HEK293 (cell line): ENCODE data around the gene ADCY1.
A peak's percentile ranks its signal among the peaks of the same experiment; 100 is the strongest.

Source experiments
- CTCF ChIA-PET: fragments of 350-600 bp; formaldehyde crosslinking; extraction: SDS; loops from one replicate; lab custom pipeline; 2021; ENCODE audit warnings: antibody characterized with exemption; lab: Yijun Ruan, JAX
- POLR2A ChIA-PET: fragments of 300-600 bp; formaldehyde crosslinking; extraction: SDS; loops from one replicate; lab custom pipeline; 2020; ENCODE audit warnings: antibody characterized with exemption, inconsistent platforms; lab: Yijun Ruan, JAX
- H3K27ac ChIP-seq: fragments of 200-500 bp; sonication (Bioruptor generic); 2 replicates; pipeline ENCODE4 v1.5.1; 2014; ENCODE audit warnings: low read depth, low read length, control low read depth, inconsistent platforms; ENCODE audit errors: extremely low read depth
- H3K36me3 ChIP-seq, 2 experiments: fragments of 200-500 bp in 1 of 2; sonication (Bioruptor generic) in 1 of 2; 1 replicate in 1 of 2; 2 replicates in 1 of 2; pipeline ENCODE4 v1.5.1; 2014 to 2017; ENCODE audit warnings: inconsistent platforms in 2 of 2, low read length in 2 of 2; ENCODE audit not compliant: control insufficient read depth in 2 of 2, insufficient read depth in 1 of 2
- H3K4me1 ChIP-seq: fragments of 200-500 bp; sonication (Bioruptor generic); 2 replicates; pipeline ENCODE4 v1.5.1; 2014; ENCODE audit warnings: mild to moderate bottlenecking, low read length, inconsistent platforms; ENCODE audit not compliant: control insufficient read depth, insufficient read depth
- H3K4me3 ChIP-seq: 2 replicates; pipeline ENCODE4 v1.5.1; 2011; ENCODE audit warnings: low read depth, mild to moderate bottlenecking, control low read depth, low read length, moderate library complexity
- H3K9me3 ChIP-seq: fragments of 200-500 bp; sonication (Bioruptor generic); 2 replicates; pipeline ENCODE4 v1.5.1; 2014; ENCODE audit warnings: low read depth, low read length, inconsistent platforms; ENCODE audit not compliant: control insufficient read depth, insufficient read depth
- BCL11B ChIP-seq: fragments of 450-650 bp; formaldehyde crosslinking; IDR thresholded peaks from 2 replicates; pipeline ENCODE4 v1.5.1; 2016; ENCODE audit warnings: low read depth, missing biosample characterization, missing genetic modification characterization
- GLIS2 ChIP-seq: fragments of 450-650 bp; formaldehyde crosslinking; IDR thresholded peaks from 2 replicates; pipeline ENCODE4 v1.5.1; 2016; ENCODE audit warnings: missing biosample characterization, missing genetic modification characterization
- IKZF3 ChIP-seq: fragments of 450-650 bp; IDR thresholded peaks from 2 replicates; pipeline ENCODE4 v1.5.0; 2018; ENCODE audit warnings: missing biosample characterization, mild to moderate bottlenecking, missing genetic modification characterization, moderate library complexity
- KLF16 ChIP-seq: fragments of 450-650 bp; formaldehyde crosslinking; IDR thresholded peaks from 2 replicates; pipeline ENCODE4 v1.5.1; 2017; ENCODE audit warnings: missing biosample characterization, missing genetic modification characterization
- MZF1 ChIP-seq: fragments of 450-650 bp; formaldehyde crosslinking; IDR thresholded peaks from 2 replicates; pipeline ENCODE4 v1.5.1; 2017; ENCODE audit warnings: missing biosample characterization, missing genetic modification characterization, borderline replicate concordance
- ZBTB20 ChIP-seq: fragments of 450-650 bp; formaldehyde crosslinking; IDR thresholded peaks from 2 replicates; pipeline ENCODE4 v1.5.1; 2016; ENCODE audit warnings: missing biosample characterization, missing genetic modification characterization
- ZBTB8A ChIP-seq: fragments of 450-650 bp; formaldehyde crosslinking; IDR thresholded peaks from 2 replicates; pipeline ENCODE4 v1.5.1; 2016; ENCODE audit warnings: missing biosample characterization, missing genetic modification characterization
- ZNF155 ChIP-seq: fragments of 450-650 bp; formaldehyde crosslinking; IDR thresholded peaks from 2 replicates; pipeline ENCODE4 v1.5.1; 2016; ENCODE audit warnings: missing biosample characterization, missing genetic modification characterization
- ZNF24 ChIP-seq: fragments of 450-650 bp; formaldehyde crosslinking; IDR thresholded peaks from 2 replicates; pipeline ENCODE4 v1.5.1; 2016; ENCODE audit warnings: missing biosample characterization, missing genetic modification characterization
- ZNF335 ChIP-seq: fragments of 450-650 bp; formaldehyde crosslinking; conservative IDR thresholded peaks from 2 replicates; pipeline ENCODE4 v1.5.1; 2016; ENCODE audit warnings: missing biosample characterization, missing genetic modification characterization
- ZNF423 ChIP-seq: fragments of 450-650 bp; formaldehyde crosslinking; IDR thresholded peaks from 2 replicates; pipeline ENCODE4 v1.5.1; 2016; ENCODE audit warnings: missing biosample characterization, missing genetic modification characterization
- ZNF501 ChIP-seq: fragments of 450-650 bp; formaldehyde crosslinking; IDR thresholded peaks from 2 replicates; pipeline ENCODE4 v1.5.1; 2016; ENCODE audit warnings: missing biosample characterization, missing genetic modification characterization
- ZNF555 ChIP-seq: fragments of 450-650 bp; formaldehyde crosslinking; conservative IDR thresholded peaks from 2 replicates; pipeline ENCODE4 v1.5.1; 2017; ENCODE audit warnings: missing biosample characterization, mild to moderate bottlenecking, missing genetic modification characterization, inconsistent platforms
- ZNF626 ChIP-seq: fragments of 450-650 bp; sonication (Bioruptor Pico); formaldehyde crosslinking; IDR thresholded peaks from 2 replicates; pipeline ENCODE4 v1.5.1; 2018; ENCODE audit warnings: missing biosample characterization, missing genetic modification characterization, inconsistent platforms
- ZNF677 ChIP-seq: fragments of 450-650 bp; IDR thresholded peaks from 2 replicates; pipeline ENCODE4 v1.5.0; 2018; ENCODE audit warnings: missing biosample characterization, mild to moderate bottlenecking, missing genetic modification characterization, moderate library complexity
- ZNF777 ChIP-seq: fragments of 450-650 bp; formaldehyde crosslinking; IDR thresholded peaks from 2 replicates; pipeline ENCODE4 v1.5.1; 2017; ENCODE audit warnings: missing biosample characterization, missing genetic modification characterization, borderline replicate concordance
- TF ChIP-seq, protein P1 (sequence below): fragments of 450-650 bp; formaldehyde crosslinking; IDR thresholded peaks from 2 replicates; pipeline ENCODE4 v1.5.1; 2016; ENCODE audit warnings: missing biosample characterization, missing genetic modification characterization
- TF ChIP-seq, protein P2 (sequence below): fragments of 450-650 bp; formaldehyde crosslinking; IDR thresholded peaks from 2 replicates; pipeline ENCODE4 v1.5.1; 2016; ENCODE audit warnings: missing biosample characterization, missing genetic modification characterization
- TF ChIP-seq, protein P3 (sequence below): fragments of 450-650 bp; IDR thresholded peaks from 2 replicates; pipeline ENCODE4 v1.5.1; 2018; ENCODE audit warnings: missing biosample characterization, mild to moderate bottlenecking, missing genetic modification characterization
- TF ChIP-seq, protein P4 (sequence below): fragments of 450-650 bp; formaldehyde crosslinking; IDR thresholded peaks from 2 replicates; pipeline ENCODE4 v1.5.1; 2016; ENCODE audit warnings: missing biosample characterization, missing genetic modification characterization
- TF ChIP-seq, protein P5 (sequence below): fragments of 450-650 bp; formaldehyde crosslinking; IDR thresholded peaks from 2 replicates; pipeline ENCODE4 v1.5.1; 2016; ENCODE audit warnings: missing biosample characterization, missing genetic modification characterization
- TF ChIP-seq, protein P6 (sequence below): sonication (generic); formaldehyde crosslinking; IDR thresholded peaks from 2 replicates; pipeline ENCODE4 v1.8.1; 2022; ENCODE audit warnings: mild to moderate bottlenecking, moderate library complexity, missing genetic modification reagents
- TF ChIP-seq, protein P7 (sequence below): fragments of 450-650 bp; formaldehyde crosslinking; IDR thresholded peaks from 2 replicates; pipeline ENCODE4 v1.5.1; 2016; ENCODE audit warnings: missing biosample characterization, missing genetic modification characterization

The ADCY1 gene

DNA sequence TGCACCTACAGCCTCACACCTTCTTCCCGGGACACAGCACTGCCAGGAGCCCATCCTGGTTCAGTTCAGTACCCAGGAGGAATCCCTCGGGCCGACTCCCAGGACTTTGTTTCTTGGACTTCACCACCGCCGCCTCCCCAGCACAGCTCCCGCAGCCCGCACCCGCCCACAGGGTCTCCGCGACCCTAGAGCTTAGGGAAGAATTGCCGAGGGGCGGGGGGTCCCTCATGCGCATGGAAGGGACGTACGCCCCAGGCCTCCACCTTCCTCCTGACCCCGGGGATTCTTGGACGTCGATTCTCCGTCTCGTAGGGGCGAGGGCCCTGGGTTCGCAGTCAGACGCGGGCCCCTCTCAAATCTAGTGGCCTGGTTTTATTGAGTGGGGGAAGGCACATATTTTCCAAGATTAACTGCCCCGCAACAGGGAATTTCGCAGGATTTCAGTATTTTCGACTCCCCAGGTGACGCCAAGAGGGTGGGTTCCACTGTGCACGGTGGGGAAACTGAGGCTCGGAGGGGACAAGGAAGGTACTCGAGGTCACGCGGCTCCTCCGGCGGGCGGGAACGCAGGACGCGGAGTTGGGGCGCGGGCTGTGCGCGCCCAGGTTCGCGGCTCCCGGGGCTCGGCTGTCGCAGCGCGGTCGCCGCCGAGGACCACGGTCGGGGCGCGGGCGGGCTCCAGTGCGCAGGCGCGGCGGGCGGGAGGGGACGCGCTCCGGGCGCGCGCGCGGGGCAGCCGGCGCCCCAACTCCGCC, at the start of gene ADCY1:
Gene ADCY1, plus strand, starts transcription at position 708 of the 755 bp plus-strand sequence. CDS start 176 bp downstream, outside the sequence.
- H3K4me3 ChIP-seq: peak within 1 kb of the TSS; percentile 57
- H3K4me1 ChIP-seq: peaks cover 2% of the 10 kb centered on the region; the same call in 1 of the 2 replicates
- CTCF ChIA-PET: interaction anchor here (0.5 kb wide), 1 partner anchor 737 kb away, joined by 3 read pairs; no protein-coding TSS in a partner anchor
- POLR2A ChIA-PET: no interaction called here
- no peaks in the 10 kb centered on the region for H3K36me3 ChIP-seq
- H3K9me3 ChIP-seq: no peaks in the 10 kb centered on the region
- H3K27ac ChIP-seq: peak within 1 kb of the TSS; percentile 66; the same call in 1 of the 2 replicates
- TF ChIP-seq ZNF677 (no peak), ZNF626 (no peak), KLF16 (no peak), ZNF335 (tag by site-specific recombination) (peak; percentile 43; the same call in 1 of the 2 replicates), GLIS2 (tag by site-specific recombination) (no peak), IKZF3 (tag by site-specific recombination) (no peak), ZNF423 (tag by site-specific recombination) (no peak), BCL11B (tag by site-specific recombination) (no peak), ZNF555 (tag by site-specific recombination) (no peak), MZF1 (no peak), ZBTB20 (tag by site-specific recombination) (no peak), ZNF24 (tag by site-specific recombination) (no peak), ZBTB8A (tag by site-specific recombination) (peak; percentile 8; the same call in 1 of the 2 replicates), ZNF501 (tag by site-specific recombination) (no peak), ZNF155 (tag by site-specific recombination) (no peak), ZNF777 (tag by site-specific recombination) (peak; percentile 30; the same call in 1 of the 2 replicates)
- TF ChIP-seq, protein P1, sequence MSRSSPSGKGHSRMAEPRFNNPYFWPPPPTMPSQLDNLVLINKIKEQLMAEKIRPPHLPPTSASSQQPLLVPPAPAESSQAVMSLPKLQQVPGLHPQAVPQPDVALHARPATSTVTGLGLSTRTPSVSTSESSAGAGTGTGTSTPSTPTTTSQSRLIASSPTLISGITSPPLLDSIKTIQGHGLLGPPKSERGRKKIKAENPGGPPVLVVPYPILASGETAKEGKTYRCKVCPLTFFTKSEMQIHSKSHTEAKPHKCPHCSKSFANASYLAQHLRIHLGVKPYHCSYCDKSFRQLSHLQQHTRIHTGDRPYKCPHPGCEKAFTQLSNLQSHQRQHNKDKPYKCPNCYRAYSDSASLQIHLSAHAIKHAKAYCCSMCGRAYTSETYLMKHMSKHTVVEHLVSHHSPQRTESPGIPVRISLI (tag by site-specific recombination): no peak
- TF ChIP-seq, protein P2, sequence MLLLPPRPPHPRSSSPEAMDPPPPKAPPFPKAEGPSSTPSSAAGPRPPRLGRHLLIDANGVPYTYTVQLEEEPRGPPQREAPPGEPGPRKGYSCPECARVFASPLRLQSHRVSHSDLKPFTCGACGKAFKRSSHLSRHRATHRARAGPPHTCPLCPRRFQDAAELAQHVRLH (tag by site-specific recombination): no peak
- TF ChIP-seq, protein P3, sequence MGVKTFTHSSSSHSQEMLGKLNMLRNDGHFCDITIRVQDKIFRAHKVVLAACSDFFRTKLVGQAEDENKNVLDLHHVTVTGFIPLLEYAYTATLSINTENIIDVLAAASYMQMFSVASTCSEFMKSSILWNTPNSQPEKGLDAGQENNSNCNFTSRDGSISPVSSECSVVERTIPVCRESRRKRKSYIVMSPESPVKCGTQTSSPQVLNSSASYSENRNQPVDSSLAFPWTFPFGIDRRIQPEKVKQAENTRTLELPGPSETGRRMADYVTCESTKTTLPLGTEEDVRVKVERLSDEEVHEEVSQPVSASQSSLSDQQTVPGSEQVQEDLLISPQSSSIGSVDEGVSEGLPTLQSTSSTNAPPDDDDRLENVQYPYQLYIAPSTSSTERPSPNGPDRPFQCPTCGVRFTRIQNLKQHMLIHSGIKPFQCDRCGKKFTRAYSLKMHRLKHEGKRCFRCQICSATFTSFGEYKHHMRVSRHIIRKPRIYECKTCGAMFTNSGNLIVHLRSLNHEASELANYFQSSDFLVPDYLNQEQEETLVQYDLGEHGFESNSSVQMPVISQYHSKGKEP (tag by site-specific recombination): no peak
- TF ChIP-seq, protein P4, sequence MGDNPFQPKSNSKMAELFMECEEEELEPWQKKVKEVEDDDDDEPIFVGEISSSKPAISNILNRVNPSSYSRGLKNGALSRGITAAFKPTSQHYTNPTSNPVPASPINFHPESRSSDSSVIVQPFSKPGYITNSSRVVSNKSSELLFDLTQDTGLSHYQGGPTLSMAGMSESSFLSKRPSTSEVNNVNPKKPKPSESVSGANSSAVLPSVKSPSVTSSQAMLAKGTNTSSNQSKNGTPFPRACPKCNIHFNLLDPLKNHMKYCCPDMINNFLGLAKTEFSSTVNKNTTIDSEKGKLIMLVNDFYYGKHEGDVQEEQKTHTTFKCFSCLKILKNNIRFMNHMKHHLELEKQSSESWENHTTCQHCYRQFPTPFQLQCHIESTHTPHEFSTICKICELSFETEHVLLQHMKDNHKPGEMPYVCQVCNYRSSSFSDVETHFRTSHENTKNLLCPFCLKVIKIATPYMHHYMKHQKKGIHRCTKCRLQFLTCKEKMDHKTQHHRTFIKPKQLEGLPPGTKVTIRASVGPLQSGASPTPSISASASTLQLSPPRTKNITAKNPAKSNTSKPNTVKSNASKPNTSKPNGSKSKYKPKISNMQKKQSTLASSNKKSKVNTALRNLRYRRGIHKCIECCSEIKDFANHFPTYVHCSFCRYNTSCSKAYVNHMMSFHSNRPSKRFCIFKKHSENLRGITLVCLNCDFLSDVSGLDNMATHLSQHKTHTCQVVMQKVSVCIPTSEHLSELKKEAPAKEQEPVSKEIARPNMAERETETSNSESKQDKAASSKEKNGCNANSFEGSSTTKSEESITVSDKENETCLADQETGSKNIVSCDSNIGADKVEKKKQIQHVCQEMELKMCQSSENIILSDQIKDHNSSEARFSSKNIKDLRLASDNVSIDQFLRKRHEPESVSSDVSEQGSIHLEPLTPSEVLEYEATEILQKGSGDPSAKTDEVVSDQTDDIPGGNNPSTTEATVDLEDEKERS (tag by site-specific recombination): no peak
- TF ChIP-seq, protein P5, sequence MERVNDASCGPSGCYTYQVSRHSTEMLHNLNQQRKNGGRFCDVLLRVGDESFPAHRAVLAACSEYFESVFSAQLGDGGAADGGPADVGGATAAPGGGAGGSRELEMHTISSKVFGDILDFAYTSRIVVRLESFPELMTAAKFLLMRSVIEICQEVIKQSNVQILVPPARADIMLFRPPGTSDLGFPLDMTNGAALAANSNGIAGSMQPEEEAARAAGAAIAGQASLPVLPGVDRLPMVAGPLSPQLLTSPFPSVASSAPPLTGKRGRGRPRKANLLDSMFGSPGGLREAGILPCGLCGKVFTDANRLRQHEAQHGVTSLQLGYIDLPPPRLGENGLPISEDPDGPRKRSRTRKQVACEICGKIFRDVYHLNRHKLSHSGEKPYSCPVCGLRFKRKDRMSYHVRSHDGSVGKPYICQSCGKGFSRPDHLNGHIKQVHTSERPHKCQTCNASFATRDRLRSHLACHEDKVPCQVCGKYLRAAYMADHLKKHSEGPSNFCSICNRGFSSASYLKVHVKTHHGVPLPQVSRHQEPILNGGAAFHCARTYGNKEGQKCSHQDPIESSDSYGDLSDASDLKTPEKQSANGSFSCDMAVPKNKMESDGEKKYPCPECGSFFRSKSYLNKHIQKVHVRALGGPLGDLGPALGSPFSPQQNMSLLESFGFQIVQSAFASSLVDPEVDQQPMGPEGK: no peak
- TF ChIP-seq, protein P6, sequence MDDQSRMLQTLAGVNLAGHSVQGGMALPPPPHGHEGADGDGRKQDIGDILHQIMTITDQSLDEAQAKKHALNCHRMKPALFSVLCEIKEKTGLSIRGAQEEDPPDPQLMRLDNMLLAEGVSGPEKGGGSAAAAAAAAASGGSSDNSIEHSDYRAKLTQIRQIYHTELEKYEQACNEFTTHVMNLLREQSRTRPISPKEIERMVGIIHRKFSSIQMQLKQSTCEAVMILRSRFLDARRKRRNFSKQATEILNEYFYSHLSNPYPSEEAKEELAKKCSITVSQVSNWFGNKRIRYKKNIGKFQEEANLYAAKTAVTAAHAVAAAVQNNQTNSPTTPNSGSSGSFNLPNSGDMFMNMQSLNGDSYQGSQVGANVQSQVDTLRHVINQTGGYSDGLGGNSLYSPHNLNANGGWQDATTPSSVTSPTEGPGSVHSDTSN (CRISPR knock-in tag): no peak
- TF ChIP-seq, protein P7, sequence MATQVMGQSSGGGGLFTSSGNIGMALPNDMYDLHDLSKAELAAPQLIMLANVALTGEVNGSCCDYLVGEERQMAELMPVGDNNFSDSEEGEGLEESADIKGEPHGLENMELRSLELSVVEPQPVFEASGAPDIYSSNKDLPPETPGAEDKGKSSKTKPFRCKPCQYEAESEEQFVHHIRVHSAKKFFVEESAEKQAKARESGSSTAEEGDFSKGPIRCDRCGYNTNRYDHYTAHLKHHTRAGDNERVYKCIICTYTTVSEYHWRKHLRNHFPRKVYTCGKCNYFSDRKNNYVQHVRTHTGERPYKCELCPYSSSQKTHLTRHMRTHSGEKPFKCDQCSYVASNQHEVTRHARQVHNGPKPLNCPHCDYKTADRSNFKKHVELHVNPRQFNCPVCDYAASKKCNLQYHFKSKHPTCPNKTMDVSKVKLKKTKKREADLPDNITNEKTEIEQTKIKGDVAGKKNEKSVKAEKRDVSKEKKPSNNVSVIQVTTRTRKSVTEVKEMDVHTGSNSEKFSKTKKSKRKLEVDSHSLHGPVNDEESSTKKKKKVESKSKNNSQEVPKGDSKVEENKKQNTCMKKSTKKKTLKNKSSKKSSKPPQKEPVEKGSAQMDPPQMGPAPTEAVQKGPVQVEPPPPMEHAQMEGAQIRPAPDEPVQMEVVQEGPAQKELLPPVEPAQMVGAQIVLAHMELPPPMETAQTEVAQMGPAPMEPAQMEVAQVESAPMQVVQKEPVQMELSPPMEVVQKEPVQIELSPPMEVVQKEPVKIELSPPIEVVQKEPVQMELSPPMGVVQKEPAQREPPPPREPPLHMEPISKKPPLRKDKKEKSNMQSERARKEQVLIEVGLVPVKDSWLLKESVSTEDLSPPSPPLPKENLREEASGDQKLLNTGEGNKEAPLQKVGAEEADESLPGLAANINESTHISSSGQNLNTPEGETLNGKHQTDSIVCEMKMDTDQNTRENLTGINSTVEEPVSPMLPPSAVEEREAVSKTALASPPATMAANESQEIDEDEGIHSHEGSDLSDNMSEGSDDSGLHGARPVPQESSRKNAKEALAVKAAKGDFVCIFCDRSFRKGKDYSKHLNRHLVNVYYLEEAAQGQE (tag by site-specific recombination): no peak
